GM12874 (cell line): ENCODE data around the gene SMYD1.

Experiments used
- CTCF ChIP-seq: IDR thresholded peaks from 2 replicates; pipeline ENCODE4 v1.5.1; 2011; ENCODE audit warnings: low read depth, mild to moderate bottlenecking, control low read depth, low read length, moderate library complexity; ENCODE audit not compliant: insufficient read depth

The SMYD1 gene

GRCh38 chr2:88081924-88082608, 14.4 kb downstream of the SMYD1 start:
- no peak for TF ChIP-seq CTCF

GRCh38 chr2:88082781-88083180, 15.2 kb downstream of the SMYD1 start:
- TF ChIP-seq CTCF: no peak

- TF ChIP-seq CTCF: no peak
Observed at GRCh38 chr2:88085099-88085498, 17.5 kb downstream of the SMYD1 start.

GRCh38 chr2:88085602-88086001, 18.0 kb downstream of the SMYD1 start:
- TF ChIP-seq CTCF: no peak

GRCh38 chr2:88086401-88086800, 18.8 kb downstream of the SMYD1 start:
- no peak for TF ChIP-seq CTCF

- no peak for TF ChIP-seq CTCF
Observed at GRCh38 chr2:88087073-88087472, 19.4 kb downstream of the SMYD1 start.

GRCh38 chr2:88087763-88088162, 20.1 kb downstream of the SMYD1 start:
- no peak for TF ChIP-seq CTCF
